HepG2 (cell line): ENCODE data around the gene NXT1. TPM values are rescaled to one million over a fixed set of nuclear protein-coding genes. Genes with fewer than 3 reads are reported as not detected.
A peak's percentile ranks its signal among the peaks of the same experiment; 100 is the strongest.

ENCODE experiments used
- CTCF ChIP-seq: sonication (generic); formaldehyde crosslinking; IDR thresholded peaks from 2 replicates; pipeline ENCODE4 v1.5.0; 2020; ENCODE audit warnings: mild to moderate bottlenecking, missing genetic modification reagents, moderate library complexity
- EHMT2 ChIP-seq: fragments of 200-600 bp; sonication (generic); IDR thresholded peaks from 2 replicates; pipeline ENCODE4 v1.7.0; 2017; ENCODE audit warnings: antibody characterized with exemption, low read depth, low read length, borderline replicate concordance
- FOXM1 ChIP-seq: sonication (generic); formaldehyde crosslinking; IDR thresholded peaks from 2 replicates; pipeline ENCODE4 v1.5.0; 2020; ENCODE audit warnings: missing genetic modification reagents
- GZF1 ChIP-seq: sonication (generic); formaldehyde crosslinking; IDR thresholded peaks from 2 replicates; pipeline ENCODE4 v1.5.1; 2020; ENCODE audit warnings: mild to moderate bottlenecking, missing genetic modification reagents
- HNF1B ChIP-seq: sonication (generic); formaldehyde crosslinking; IDR thresholded peaks from 2 replicates; pipeline ENCODE4 v1.5.1; 2020; ENCODE audit warnings: mild to moderate bottlenecking, moderate library complexity, missing genetic modification reagents
- MTA3 ChIP-seq: sonication (generic); formaldehyde crosslinking; IDR thresholded peaks from 2 replicates; pipeline ENCODE4 v1.4.0; 2020; ENCODE audit warnings: missing genetic modification reagents
- NFIC ChIP-seq: IDR thresholded peaks from 2 replicates; pipeline ENCODE4 v1.6.1; 2012; ENCODE audit warnings: mild to moderate bottlenecking, low read length, inconsistent platforms
- POGZ ChIP-seq: sonication (generic); formaldehyde crosslinking; IDR thresholded peaks from 2 replicates; pipeline ENCODE4 v1.4.0; 2020; ENCODE audit warnings: mild to moderate bottlenecking, missing genetic modification reagents
- SALL1 ChIP-seq: sonication (generic); formaldehyde crosslinking; IDR thresholded peaks from 2 replicates; pipeline ENCODE4 v1.8.0; 2022; ENCODE audit warnings: mild to moderate bottlenecking, missing genetic modification reagents
- SP2 ChIP-seq: sonication (generic); formaldehyde crosslinking; IDR thresholded peaks from 2 replicates; pipeline ENCODE4 v1.5.1; 2020; ENCODE audit warnings: mild to moderate bottlenecking, missing genetic modification reagents
- ZNF275 ChIP-seq: sonication (generic); formaldehyde crosslinking; IDR thresholded peaks from 2 replicates; pipeline ENCODE4 v1.8.0; 2022; ENCODE audit warnings: missing genetic modification reagents, mild to moderate bottlenecking, inconsistent platforms, borderline replicate concordance
- ZNF280D ChIP-seq: sonication (generic); formaldehyde crosslinking; IDR thresholded peaks from 2 replicates; pipeline ENCODE4 v1.5.1; 2020; ENCODE audit warnings: mild to moderate bottlenecking, missing genetic modification reagents
- ZNF331 ChIP-seq: sonication (generic); formaldehyde crosslinking; IDR thresholded peaks from 2 replicates; pipeline ENCODE4 v1.4.0; 2020; ENCODE audit warnings: missing genetic modification reagents
- ZNF44 ChIP-seq: sonication (generic); formaldehyde crosslinking; IDR thresholded peaks from 2 replicates; pipeline ENCODE4 v1.5.1; 2020; ENCODE audit warnings: mild to moderate bottlenecking, missing genetic modification reagents
- ZNF768 ChIP-seq: sonication (generic); formaldehyde crosslinking; IDR thresholded peaks from 2 replicates; pipeline ENCODE4 v1.4.0; 2020; ENCODE audit warnings: missing genetic modification reagents
- ZNF850 ChIP-seq: sonication (generic); formaldehyde crosslinking; conservative IDR thresholded peaks from 2 replicates; pipeline ENCODE4 v1.9.0; 2021; ENCODE audit warnings: mild to moderate bottlenecking, missing genetic modification reagents
- polyA plus RNA-seq, 8 experiments: library from polyadenylated mRNA; depleted of rRNA in 3 of 8; stranded (reverse) in 7 of 8; unstranded in 1 of 8; fragments of >200 nt; fragmentation: Illumina TruSeq in 4 of 8; extraction: Trizol in 4 of 8; gene quantifications; 2 replicates each; pipeline versions ENCODE4 v1.2.1 to v1.2.3, GENCODE V29; 2011 to 2016; ENCODE audit warnings: low read depth in 4 of 8, missing spikeins in 1 of 8, mixed read lengths in 1 of 8; ENCODE audit not compliant: insufficient read depth in 1 of 8
- total RNA-seq, 5 experiments: library from RNA; depleted of rRNA; stranded (reverse); fragments of >200 nt; fragmentation: Illumina TruSeq; extraction: Trizol; gene quantifications; 2 replicates each; pipeline ENCODE4 v1.2.3, GENCODE V29; 2016; ENCODE audit warnings: low read depth in 1 of 5
- TF ChIP-seq, protein P1 (sequence below): IDR thresholded peaks from 2 replicates; pipeline ENCODE4 v1.6.1; 2016; ENCODE audit warnings: missing compliant biosample characterization, missing genetic modification reagents, borderline replicate concordance
- TF ChIP-seq, protein P2 (sequence below): sonication (generic); formaldehyde crosslinking; IDR thresholded peaks from 2 replicates; pipeline ENCODE4 v1.5.1; 2020; ENCODE audit warnings: missing genetic modification reagents, mild to moderate bottlenecking, borderline replicate concordance

The NXT1 gene
- total and polyA plus RNA-seq, 2 of the 13 experiments (the other 11 are each of a cell fraction or from before 2014, with no cell fraction given) = 35.6 to 65.9 TPM

GRCh38 chr20:23350196-23350903 is at the start of gene NXT1 (continued):
- TF ChIP-seq ZNF280D (CRISPR knock-in tag) = peak; percentile 97
- TF ChIP-seq ZNF44 = peak; percentile 49; the same call in 1 of the 2 replicates
- TF ChIP-seq SALL1 (CRISPR knock-in tag) = peak; percentile 93
- peak; percentile 97 for TF ChIP-seq SP2 (CRISPR knock-in tag)
- 0 out of 2 replicates have a peak, but pooled peaks have one; percentile 26 for TF ChIP-seq FOXM1 (CRISPR knock-in tag)
- TF ChIP-seq, protein P1, sequence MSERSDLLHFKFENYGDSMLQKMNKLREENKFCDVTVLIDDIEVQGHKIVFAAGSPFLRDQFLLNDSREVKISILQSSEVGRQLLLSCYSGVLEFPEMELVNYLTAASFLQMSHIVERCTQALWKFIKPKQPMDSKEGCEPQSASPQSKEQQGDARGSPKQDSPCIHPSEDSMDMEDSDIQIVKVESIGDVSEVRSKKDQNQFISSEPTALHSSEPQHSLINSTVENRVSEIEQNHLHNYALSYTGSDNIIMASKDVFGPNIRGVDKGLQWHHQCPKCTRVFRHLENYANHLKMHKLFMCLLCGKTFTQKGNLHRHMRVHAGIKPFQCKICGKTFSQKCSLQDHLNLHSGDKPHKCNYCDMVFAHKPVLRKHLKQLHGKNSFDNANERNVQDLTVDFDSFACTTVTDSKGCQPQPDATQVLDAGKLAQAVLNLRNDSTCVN = peak; percentile 65; the same call in 1 of the 2 replicates
- peak; percentile 60; the same call in 1 of the 2 replicates for TF ChIP-seq ZNF331 (CRISPR knock-in tag)
- peak; percentile 46; the same call in 1 of the 2 replicates for TF ChIP-seq GZF1 (CRISPR knock-in tag)
- TF ChIP-seq EHMT2 = no peak
- TF ChIP-seq CTCF (CRISPR knock-in tag) = peak; percentile 45
- no peak for TF ChIP-seq NFIC
- peak; percentile 53 for TF ChIP-seq POGZ (CRISPR knock-in tag)
- peak; percentile 73; the same call in 1 of the 2 replicates for TF ChIP-seq MTA3 (CRISPR knock-in tag)
- peak; percentile 85 for TF ChIP-seq HNF1B (CRISPR knock-in tag)
- TF ChIP-seq, protein P2, sequence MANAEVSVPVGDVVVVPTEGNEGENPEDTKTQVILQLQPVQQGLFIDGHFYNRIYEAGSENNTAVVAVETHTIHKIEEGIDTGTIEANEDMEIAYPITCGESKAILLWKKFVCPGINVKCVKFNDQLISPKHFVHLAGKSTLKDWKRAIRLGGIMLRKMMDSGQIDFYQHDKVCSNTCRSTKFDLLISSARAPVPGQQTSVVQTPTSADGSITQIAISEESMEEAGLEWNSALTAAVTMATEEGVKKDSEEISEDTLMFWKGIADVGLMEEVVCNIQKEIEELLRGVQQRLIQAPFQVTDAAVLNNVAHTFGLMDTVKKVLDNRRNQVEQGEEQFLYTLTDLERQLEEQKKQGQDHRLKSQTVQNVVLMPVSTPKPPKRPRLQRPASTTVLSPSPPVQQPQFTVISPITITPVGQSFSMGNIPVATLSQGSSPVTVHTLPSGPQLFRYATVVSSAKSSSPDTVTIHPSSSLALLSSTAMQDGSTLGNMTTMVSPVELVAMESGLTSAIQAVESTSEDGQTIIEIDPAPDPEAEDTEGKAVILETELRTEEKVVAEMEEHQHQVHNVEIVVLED = peak; percentile 92
- peak; percentile 32 for TF ChIP-seq ZNF275
- TF ChIP-seq ZNF850 (CRISPR knock-in tag) = no peak; the same call in 1 of the 2 replicates
- TF ChIP-seq ZNF768 (CRISPR knock-in tag) = peak; percentile 89
